Measurements from ENCODE around the gene TVP23B.
"Not testable (repeated sequence)": the region's sequence is repeated elsewhere in the genome, so short reads cannot be mapped to it uniquely, and the experiment has no call there.

TVP23B gene

GRCh38 chr17:18786890-18787289 lies 5.9 kb downstream of the TVP23B start:
- H3K4me1 ChIP-seq (ENCODE audit: low read depth, poor library complexity, severe bottlenecking); H3K27ac ChIP-seq; H3K4me3 ChIP-seq (IDR thresholded peaks at IDR 0.05; ENCODE audit: insufficient read depth, low read depth, low read length); H4K20me1 ChIP-seq (ENCODE audit: insufficient read depth); H3K4me2 ChIP-seq; H3K9ac ChIP-seq; H3K36me3 ChIP-seq (ENCODE audit: insufficient read depth); H2AFZ ChIP-seq (ENCODE audit: low read depth); H3K27me3 ChIP-seq (ENCODE audit: insufficient read depth, low read depth); H3K79me2 ChIP-seq (ENCODE audit: insufficient read depth, low read depth): not testable (repeated sequence)

DNA sequence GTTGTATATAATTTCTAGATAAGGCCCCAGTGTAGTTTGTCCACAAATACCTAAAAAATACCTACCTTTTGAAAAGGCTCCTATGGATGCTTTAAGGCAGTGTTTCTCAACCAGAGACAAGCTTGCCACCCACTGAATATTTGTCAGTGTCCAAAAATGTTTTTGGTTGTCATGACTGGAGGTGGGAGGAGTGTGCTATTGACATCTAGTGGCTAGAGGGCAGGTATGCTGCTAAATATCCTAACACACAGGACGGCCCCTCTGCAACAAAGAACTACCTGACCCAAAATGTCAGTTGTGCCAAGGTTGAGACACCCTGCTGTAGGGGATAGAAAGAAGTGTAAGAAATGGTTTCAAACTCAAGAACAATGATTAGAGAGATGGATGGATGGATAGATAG lies 10.4 kb downstream of the TVP23B start:
- not testable (repeated sequence) for H3K4me3 ChIP-seq (IDR thresholded peaks at IDR 0.05; ENCODE audit: insufficient read depth, low read depth, low read length); H3K4me1 ChIP-seq (ENCODE audit: low read depth, poor library complexity, severe bottlenecking); H3K4me2 ChIP-seq; H3K36me3 ChIP-seq (ENCODE audit: insufficient read depth); H2AFZ ChIP-seq (ENCODE audit: low read depth); H3K27ac ChIP-seq; H3K9ac ChIP-seq; H3K79me2 ChIP-seq (ENCODE audit: insufficient read depth, low read depth); H3K27me3 ChIP-seq (ENCODE audit: insufficient read depth, low read depth); H4K20me1 ChIP-seq (ENCODE audit: insufficient read depth)

DNA sequence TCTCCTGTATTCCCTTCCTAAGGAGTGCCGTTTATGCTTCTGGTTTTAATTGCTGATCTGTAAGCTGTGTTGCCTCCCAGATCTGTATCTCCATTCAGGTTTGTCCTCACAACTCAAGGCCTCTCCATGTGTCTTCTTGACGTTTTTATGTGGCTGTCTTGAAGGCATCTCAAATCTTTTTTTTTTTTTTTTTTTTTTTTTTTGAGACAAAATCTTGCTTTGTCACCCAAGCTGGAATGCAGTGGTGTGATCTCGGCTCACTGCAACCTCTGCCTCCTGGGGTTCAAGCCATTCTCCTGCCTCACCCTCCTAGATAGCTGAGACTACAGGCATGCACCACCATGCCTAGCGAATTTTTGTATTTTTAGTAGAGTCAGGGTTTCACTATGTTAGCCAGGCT lies 13.9 kb downstream of the TVP23B start:
- H3K4me1 ChIP-seq (ENCODE audit: low read depth, poor library complexity, severe bottlenecking); H3K4me2 ChIP-seq; H3K9ac ChIP-seq; H3K79me2 ChIP-seq (ENCODE audit: insufficient read depth, low read depth); H3K4me3 ChIP-seq (IDR thresholded peaks at IDR 0.05; ENCODE audit: insufficient read depth, low read depth, low read length); H2AFZ ChIP-seq (ENCODE audit: low read depth); H4K20me1 ChIP-seq (ENCODE audit: insufficient read depth); H3K36me3 ChIP-seq (ENCODE audit: insufficient read depth); H3K27me3 ChIP-seq (ENCODE audit: insufficient read depth, low read depth); H3K27ac ChIP-seq: not testable (repeated sequence)

DNA sequence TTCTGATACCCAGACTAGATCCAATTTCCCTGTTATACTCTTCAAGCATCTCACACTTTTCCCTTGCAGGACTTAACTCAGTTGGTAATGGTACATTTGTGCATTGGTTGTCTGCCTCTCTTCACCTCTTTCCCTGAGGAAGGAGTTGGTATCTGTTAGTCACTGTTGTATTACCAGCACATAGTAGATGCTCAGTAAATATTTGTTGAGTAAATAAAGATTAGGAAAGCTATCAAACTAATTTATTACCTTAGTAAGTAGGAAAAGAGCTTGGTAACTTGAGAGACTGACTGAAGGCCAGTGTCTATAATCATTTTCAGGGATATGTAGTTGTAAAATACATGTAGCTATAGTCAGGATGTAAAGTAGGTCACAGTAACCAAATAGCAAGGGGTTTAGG lies 15.9 kb downstream of the TVP23B start:
- not testable (repeated sequence) for H3K9ac ChIP-seq; H3K27me3 ChIP-seq (ENCODE audit: insufficient read depth, low read depth); H3K4me3 ChIP-seq (IDR thresholded peaks at IDR 0.05; ENCODE audit: insufficient read depth, low read depth, low read length); H2AFZ ChIP-seq (ENCODE audit: low read depth); H3K36me3 ChIP-seq (ENCODE audit: insufficient read depth); H3K79me2 ChIP-seq (ENCODE audit: insufficient read depth, low read depth); H4K20me1 ChIP-seq (ENCODE audit: insufficient read depth); H3K4me2 ChIP-seq; H3K27ac ChIP-seq; H3K4me1 ChIP-seq (ENCODE audit: low read depth, poor library complexity, severe bottlenecking)

GRCh38 chr17:18803458-18804245 lies 22.7 kb downstream of the TVP23B start:
- H3K4me2 ChIP-seq; H3K4me3 ChIP-seq (IDR thresholded peaks at IDR 0.05; ENCODE audit: insufficient read depth, low read depth, low read length); H4K20me1 ChIP-seq (ENCODE audit: insufficient read depth); H2AFZ ChIP-seq (ENCODE audit: low read depth); H3K27ac ChIP-seq; H3K4me1 ChIP-seq (ENCODE audit: low read depth, poor library complexity, severe bottlenecking); H3K27me3 ChIP-seq (ENCODE audit: insufficient read depth, low read depth); H3K36me3 ChIP-seq (ENCODE audit: insufficient read depth); H3K79me2 ChIP-seq (ENCODE audit: insufficient read depth, low read depth); H3K9ac ChIP-seq: not testable (repeated sequence)

GRCh38 chr17:18815924-18816323 lies 34.9 kb downstream of the TVP23B start:
- not testable (repeated sequence) for H3K9ac ChIP-seq; H2AFZ ChIP-seq (ENCODE audit: low read depth); H3K27ac ChIP-seq; H3K4me1 ChIP-seq (ENCODE audit: low read depth, poor library complexity, severe bottlenecking); H3K4me3 ChIP-seq (IDR thresholded peaks at IDR 0.05; ENCODE audit: insufficient read depth, low read depth, low read length); H3K4me2 ChIP-seq; H4K20me1 ChIP-seq (ENCODE audit: insufficient read depth); H3K36me3 ChIP-seq (ENCODE audit: insufficient read depth); H3K79me2 ChIP-seq (ENCODE audit: insufficient read depth, low read depth); H3K27me3 ChIP-seq (ENCODE audit: insufficient read depth, low read depth)

DNA sequence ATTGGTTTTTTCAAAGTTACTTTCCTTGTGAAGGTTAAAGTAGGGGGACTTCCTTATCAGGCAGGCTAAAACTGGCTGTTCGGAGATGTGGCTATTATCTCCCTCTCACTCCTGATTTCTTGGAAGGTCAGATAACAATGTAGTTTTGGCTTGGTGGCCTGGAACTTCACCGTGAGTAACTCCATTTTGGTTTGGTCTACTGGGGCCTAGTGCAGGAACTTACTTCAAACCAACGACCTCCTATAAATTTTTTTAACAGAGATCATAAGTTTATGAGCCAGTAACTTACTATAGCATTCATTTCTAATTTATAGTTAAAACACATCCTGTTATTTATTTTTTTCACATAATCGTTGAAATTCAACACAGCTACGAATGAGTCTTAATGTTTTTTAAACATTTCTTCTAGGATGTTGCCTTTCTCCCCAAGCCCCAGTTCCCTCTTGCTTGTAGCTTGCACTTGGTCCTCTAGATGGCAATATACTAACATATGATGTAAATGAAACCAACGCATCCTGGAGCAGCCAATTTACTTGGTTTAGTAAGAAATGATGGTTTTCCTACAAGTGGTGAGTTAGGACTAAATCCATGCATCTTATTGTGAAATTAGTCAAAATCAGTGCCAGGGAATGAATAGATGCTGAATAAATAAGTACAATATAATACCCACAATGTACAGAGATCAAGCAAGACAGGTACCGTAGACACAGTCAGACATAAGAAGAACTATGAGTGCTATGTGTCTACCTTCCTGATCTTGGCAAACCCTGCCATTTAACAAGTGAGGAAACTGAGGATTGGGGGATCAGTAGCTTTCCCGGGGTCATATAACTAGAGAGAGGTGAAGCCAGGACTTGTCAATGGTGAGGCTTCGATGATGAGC lies 35.7 kb downstream of the TVP23B start:
- not testable (repeated sequence) for H3K27ac ChIP-seq; H3K36me3 ChIP-seq (ENCODE audit: insufficient read depth); H3K9ac ChIP-seq; H3K27me3 ChIP-seq (ENCODE audit: insufficient read depth, low read depth); H3K4me3 ChIP-seq (IDR thresholded peaks at IDR 0.05; ENCODE audit: insufficient read depth, low read depth, low read length); H2AFZ ChIP-seq (ENCODE audit: low read depth); H3K4me2 ChIP-seq; H4K20me1 ChIP-seq (ENCODE audit: insufficient read depth); H3K4me1 ChIP-seq (ENCODE audit: low read depth, poor library complexity, severe bottlenecking); H3K79me2 ChIP-seq (ENCODE audit: insufficient read depth, low read depth)
- TF ChIP-seq, protein P1, sequence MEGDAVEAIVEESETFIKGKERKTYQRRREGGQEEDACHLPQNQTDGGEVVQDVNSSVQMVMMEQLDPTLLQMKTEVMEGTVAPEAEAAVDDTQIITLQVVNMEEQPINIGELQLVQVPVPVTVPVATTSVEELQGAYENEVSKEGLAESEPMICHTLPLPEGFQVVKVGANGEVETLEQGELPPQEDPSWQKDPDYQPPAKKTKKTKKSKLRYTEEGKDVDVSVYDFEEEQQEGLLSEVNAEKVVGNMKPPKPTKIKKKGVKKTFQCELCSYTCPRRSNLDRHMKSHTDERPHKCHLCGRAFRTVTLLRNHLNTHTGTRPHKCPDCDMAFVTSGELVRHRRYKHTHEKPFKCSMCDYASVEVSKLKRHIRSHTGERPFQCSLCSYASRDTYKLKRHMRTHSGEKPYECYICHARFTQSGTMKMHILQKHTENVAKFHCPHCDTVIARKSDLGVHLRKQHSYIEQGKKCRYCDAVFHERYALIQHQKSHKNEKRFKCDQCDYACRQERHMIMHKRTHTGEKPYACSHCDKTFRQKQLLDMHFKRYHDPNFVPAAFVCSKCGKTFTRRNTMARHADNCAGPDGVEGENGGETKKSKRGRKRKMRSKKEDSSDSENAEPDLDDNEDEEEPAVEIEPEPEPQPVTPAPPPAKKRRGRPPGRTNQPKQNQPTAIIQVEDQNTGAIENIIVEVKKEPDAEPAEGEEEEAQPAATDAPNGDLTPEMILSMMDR (conservative IDR thresholded peaks at IDR 0.05; ENCODE audit: low read depth, low read length), result peak; percentile 35; the same call in 1 of the 2 replicates

GRCh38 chr17:18821430-18821829 lies 40.4 kb downstream of the TVP23B start:
- H3K36me3 ChIP-seq (ENCODE audit: insufficient read depth); H2AFZ ChIP-seq (ENCODE audit: low read depth); H3K79me2 ChIP-seq (ENCODE audit: insufficient read depth, low read depth); H3K27ac ChIP-seq; H3K4me2 ChIP-seq; H3K4me3 ChIP-seq (IDR thresholded peaks at IDR 0.05; ENCODE audit: insufficient read depth, low read depth, low read length); H3K9ac ChIP-seq; H4K20me1 ChIP-seq (ENCODE audit: insufficient read depth); H3K27me3 ChIP-seq (ENCODE audit: insufficient read depth, low read depth); H3K4me1 ChIP-seq (ENCODE audit: low read depth, poor library complexity, severe bottlenecking): not testable (repeated sequence)

DNA sequence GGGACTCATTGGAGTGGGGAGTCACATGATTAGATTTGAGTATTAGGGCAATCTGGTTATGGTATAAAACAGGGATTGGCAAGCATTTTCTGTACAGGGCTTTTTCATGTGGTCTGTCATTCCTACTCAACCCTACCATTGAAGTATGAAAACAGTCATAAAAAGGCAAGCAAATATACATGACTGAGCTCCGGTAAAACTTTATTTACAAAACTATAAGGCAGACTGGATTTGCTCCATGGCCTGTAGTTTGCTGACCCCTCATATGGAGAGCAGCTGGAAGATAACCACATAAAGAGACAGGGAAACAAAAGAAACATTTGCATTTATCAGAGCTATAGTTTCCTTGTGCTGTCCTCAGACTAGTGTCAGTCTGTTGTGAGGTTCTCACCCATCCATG lies 46.6 kb downstream of the TVP23B start:
- H3K4me2 ChIP-seq; H3K9ac ChIP-seq; H3K36me3 ChIP-seq (ENCODE audit: insufficient read depth); H3K27me3 ChIP-seq (ENCODE audit: insufficient read depth, low read depth); H2AFZ ChIP-seq (ENCODE audit: low read depth); H3K4me3 ChIP-seq (IDR thresholded peaks at IDR 0.05; ENCODE audit: insufficient read depth, low read depth, low read length); H3K79me2 ChIP-seq (ENCODE audit: insufficient read depth, low read depth); H3K27ac ChIP-seq; H3K4me1 ChIP-seq (ENCODE audit: low read depth, poor library complexity, severe bottlenecking); H4K20me1 ChIP-seq (ENCODE audit: insufficient read depth): not testable (repeated sequence)
